ENCODE results near the gene FIGN. TPM values are rescaled to one million over a fixed set of nuclear protein-coding genes. Genes with fewer than 3 reads are reported as not detected.

FIGN gene
- total and polyA plus RNA-seq, 2 donors (not counting 3 experiments of a cell fraction or from before 2014, with no cell fraction given) = 1.8 to 8.1 TPM

GRCh38 chr2:163570391-163570790 lies 165.4 kb downstream of the FIGN start:
- no peaks in the 10 kb centered on the region for H3K36me3 ChIP-seq (ENCODE audit: control insufficient read depth in 2 of 2, extremely low read depth in 1 of 2, insufficient read depth in 2 of 2, low read length in 2 of 2)
- H3K9me1 ChIP-seq (replicated peaks; ENCODE audit: control insufficient read depth, extremely low read depth, insufficient read depth, low read length) = no peaks in the 10 kb centered on the region
- dilution Hi-C loops (cut with MboI; ENCODE audit: extremely low pct_ligation_motif_present, low sequenced_read_pairs) (no loop called here), intact Hi-C loops (cut with micrococcal nuclease) (no loop called here)
- FAIRE-seq (no peak), DNase-seq (ENCODE audit: low read depth, low spot score) (no peak)
- POLR2A ChIA-PET = no interaction called here
- no peaks in the 10 kb centered on the region for H3K79me2 ChIP-seq (ENCODE audit: control insufficient read depth, insufficient read depth, low read length)
- CTCF ChIA-PET = no interaction called here
- H3K4me3 ChIP-seq (replicated peaks in 1 of 3; ENCODE audit: insufficient read depth in 1 of 3, low read depth in 1 of 3, low read length in 3 of 3) = no peak overlapping the region
- no peaks in the 10 kb centered on the region for H3K9me3 ChIP-seq (replicated peaks; ENCODE audit: control insufficient read depth, insufficient read depth, low read length)
- H3K27ac ChIP-seq (ENCODE audit: insufficient read depth, low read depth, low read length) = no peak overlapping the region
- H3K4me1 ChIP-seq (ENCODE audit: control insufficient read depth, extremely low read depth, insufficient read depth, low read length) = no peaks in the 10 kb centered on the region
- no peak overlapping the region for H3K9ac ChIP-seq (replicated peaks; ENCODE audit: extremely low read depth, insufficient read depth, low read length)
- H3K27me3 ChIP-seq (ENCODE audit: control insufficient read depth in 2 of 2, insufficient read depth in 2 of 2, low read length in 2 of 2) = no peaks in the 10 kb centered on the region
- no peaks in the 10 kb centered on the region for H4K20me1 ChIP-seq (replicated peaks; ENCODE audit: control insufficient read depth, extremely low read depth, insufficient read depth, low read length)
- H2AFZ ChIP-seq (ENCODE audit: low read depth, low read length) = no peak overlapping the region
- TF ChIP-seq JUN (IDR thresholded peaks at IDR 0.05; ENCODE audit: borderline replicate concordance, insufficient read depth, insufficient read length, low read depth) (no peak), FOS (IDR thresholded peaks at IDR 0.05; ENCODE audit: borderline replicate concordance, insufficient read depth, low read length) (no peak), MYC (IDR thresholded peaks at IDR 0.05; ENCODE audit: low read depth, low read length) (no peak), CTCF (IDR thresholded peaks at IDR 0.05; ENCODE audit: extremely low read depth in 1 of 2, insufficient read depth in 1 of 2, low read depth in 1 of 2, low read length in 2 of 2) (no peak), MAX (IDR thresholded peaks at IDR 0.05; ENCODE audit: insufficient read depth, insufficient read length) (no peak), POLR2A (IDR thresholded peaks at IDR 0.05; ENCODE audit: low read depth, low read length) (no peak), POLR2AphosphoS5 (IDR thresholded peaks at IDR 0.05; ENCODE audit: insufficient read depth, low read depth, low read length) (no peak), EZH2 (IDR thresholded peaks at IDR 0.05; ENCODE audit: borderline replicate concordance, low read depth, low read length, severe bottlenecking) (no peak), GATA2 (IDR thresholded peaks at IDR 0.05; ENCODE audit: insufficient read depth, insufficient read length, low read depth, low read length) (no peak)
- BruUV-seq (replicated peaks) = no TSS peak
- H3K4me2 ChIP-seq (ENCODE audit: insufficient read depth, low read length) = no peak overlapping the region
